ENCODE data around the gene HDAC7.

- TF ChIP-seq ZNF331 (CRISPR knock-in tag; IDR thresholded peaks at IDR 0.05; ENCODE audit: low read depth), result no peak
- TF ChIP-seq CTCF (conservative IDR thresholded peaks at IDR 0.05; ENCODE audit: low read depth in 2 of 2), result no peak
- no peak for TF ChIP-seq REST (IDR thresholded peaks at IDR 0.05; ENCODE audit: unreplicated experiment)
- no peak for TF ChIP-seq EZH2 (IDR thresholded peaks at IDR 0.05; ENCODE audit: low read depth, unreplicated experiment)
- TF ChIP-seq POLR2AphosphoS5 (IDR thresholded peaks at IDR 0.05; ENCODE audit: low read depth), result no peak
- TF ChIP-seq, protein P1, sequence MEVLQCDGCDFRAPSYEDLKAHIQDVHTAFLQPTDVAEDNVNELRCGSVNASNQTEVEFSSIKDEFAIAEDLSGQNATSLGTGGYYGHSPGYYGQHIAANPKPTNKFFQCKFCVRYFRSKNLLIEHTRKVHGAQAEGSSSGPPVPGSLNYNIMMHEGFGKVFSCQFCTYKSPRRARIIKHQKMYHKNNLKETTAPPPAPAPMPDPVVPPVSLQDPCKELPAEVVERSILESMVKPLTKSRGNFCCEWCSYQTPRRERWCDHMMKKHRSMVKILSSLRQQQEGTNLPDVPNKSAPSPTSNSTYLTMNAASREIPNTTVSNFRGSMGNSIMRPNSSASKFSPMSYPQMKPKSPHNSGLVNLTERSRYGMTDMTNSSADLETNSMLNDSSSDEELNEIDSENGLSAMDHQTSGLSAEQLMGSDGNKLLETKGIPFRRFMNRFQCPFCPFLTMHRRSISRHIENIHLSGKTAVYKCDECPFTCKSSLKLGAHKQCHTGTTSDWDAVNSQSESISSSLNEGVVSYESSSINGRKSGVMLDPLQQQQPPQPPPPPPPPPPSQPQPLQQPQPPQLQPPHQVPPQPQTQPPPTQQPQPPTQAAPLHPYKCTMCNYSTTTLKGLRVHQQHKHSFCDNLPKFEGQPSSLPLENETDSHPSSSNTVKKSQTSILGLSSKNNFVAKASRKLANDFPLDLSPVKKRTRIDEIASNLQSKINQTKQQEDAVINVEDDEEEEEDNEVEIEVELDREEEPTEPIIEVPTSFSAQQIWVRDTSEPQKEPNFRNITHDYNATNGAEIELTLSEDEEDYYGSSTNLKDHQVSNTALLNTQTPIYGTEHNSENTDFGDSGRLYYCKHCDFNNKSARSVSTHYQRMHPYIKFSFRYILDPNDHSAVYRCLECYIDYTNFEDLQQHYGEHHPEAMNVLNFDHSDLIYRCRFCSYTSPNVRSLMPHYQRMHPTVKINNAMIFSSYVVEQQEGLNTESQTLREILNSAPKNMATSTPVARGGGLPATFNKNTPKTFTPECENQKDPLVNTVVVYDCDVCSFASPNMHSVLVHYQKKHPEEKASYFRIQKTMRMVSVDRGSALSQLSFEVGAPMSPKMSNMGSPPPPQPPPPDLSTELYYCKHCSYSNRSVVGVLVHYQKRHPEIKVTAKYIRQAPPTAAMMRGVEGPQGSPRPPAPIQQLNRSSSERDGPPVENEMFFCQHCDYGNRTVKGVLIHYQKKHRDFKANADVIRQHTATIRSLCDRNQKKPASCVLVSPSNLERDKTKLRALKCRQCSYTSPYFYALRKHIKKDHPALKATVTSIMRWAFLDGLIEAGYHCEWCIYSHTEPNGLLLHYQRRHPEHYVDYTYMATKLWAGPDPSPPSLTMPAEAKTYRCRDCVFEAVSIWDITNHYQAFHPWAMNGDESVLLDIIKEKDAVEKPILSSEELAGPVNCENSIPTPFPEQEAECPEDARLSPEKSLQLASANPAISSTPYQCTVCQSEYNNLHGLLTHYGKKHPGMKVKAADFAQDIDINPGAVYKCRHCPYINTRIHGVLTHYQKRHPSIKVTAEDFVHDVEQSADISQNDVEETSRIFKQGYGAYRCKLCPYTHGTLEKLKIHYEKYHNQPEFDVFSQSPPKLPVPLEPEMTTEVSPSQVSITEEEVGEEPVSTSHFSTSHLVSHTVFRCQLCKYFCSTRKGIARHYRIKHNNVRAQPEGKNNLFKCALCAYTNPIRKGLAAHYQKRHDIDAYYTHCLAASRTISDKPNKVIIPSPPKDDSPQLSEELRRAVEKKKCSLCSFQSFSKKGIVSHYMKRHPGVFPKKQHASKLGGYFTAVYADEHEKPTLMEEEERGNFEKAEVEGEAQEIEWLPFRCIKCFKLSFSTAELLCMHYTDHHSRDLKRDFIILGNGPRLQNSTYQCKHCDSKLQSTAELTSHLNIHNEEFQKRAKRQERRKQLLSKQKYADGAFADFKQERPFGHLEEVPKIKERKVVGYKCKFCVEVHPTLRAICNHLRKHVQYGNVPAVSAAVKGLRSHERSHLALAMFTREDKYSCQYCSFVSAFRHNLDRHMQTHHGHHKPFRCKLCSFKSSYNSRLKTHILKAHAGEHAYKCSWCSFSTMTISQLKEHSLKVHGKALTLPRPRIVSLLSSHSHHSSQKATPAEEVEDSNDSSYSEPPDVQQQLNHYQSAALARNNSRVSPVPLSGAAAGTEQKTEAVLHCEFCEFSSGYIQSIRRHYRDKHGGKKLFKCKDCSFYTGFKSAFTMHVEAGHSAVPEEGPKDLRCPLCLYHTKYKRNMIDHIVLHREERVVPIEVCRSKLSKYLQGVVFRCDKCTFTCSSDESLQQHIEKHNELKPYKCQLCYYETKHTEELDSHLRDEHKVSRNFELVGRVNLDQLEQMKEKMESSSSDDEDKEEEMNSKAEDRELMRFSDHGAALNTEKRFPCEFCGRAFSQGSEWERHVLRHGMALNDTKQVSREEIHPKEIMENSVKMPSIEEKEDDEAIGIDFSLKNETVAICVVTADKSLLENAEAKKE (CRISPR knock-in tag; IDR thresholded peaks at IDR 0.05), result no peak
- TF ChIP-seq, protein P2, sequence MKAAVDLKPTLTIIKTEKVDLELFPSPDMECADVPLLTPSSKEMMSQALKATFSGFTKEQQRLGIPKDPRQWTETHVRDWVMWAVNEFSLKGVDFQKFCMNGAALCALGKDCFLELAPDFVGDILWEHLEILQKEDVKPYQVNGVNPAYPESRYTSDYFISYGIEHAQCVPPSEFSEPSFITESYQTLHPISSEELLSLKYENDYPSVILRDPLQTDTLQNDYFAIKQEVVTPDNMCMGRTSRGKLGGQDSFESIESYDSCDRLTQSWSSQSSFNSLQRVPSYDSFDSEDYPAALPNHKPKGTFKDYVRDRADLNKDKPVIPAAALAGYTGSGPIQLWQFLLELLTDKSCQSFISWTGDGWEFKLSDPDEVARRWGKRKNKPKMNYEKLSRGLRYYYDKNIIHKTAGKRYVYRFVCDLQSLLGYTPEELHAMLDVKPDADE (IDR thresholded peaks at IDR 0.05), result no peak
Measured at GRCh38 chr12:47863985-47864384, 44.3 kb upstream of the HDAC7 start.

Measured in GM23338 (cell line).